Keratinocyte (primary cell): Measurements from ENCODE around the gene BICD2. TPM values are rescaled to one million over a fixed set of nuclear protein-coding genes. Genes with fewer than 3 reads are reported as not detected.

Experiments
- DNase-seq: peaks from one replicate; pipeline ENCODE4 v3.0.0-alpha.2; 2011; ENCODE audit warnings: low read depth, missing footprints, low spot score
- FAIRE-seq: peaks from 2 replicates; lab custom pipeline; 2011; peaks lifted over from hg19 to GRCh38; lab: Jason Lieb, UNC
- H2AFZ ChIP-seq: 2 replicates; pipeline ENCODE4 v1.6.0; 2012; ENCODE audit warnings: low read length, control low read depth, inconsistent platforms; ENCODE audit not compliant: control insufficient read depth
- H3K27ac ChIP-seq: 2 replicates; pipeline ENCODE4 v1.5.1; 2011; ENCODE audit warnings: low read length; ENCODE audit not compliant: control insufficient read depth, insufficient read depth
- H3K27me3 ChIP-seq: 3 replicates; pipeline ENCODE4 v1.6.0; 2011; ENCODE audit warnings: low read length; ENCODE audit not compliant: control insufficient read depth, insufficient read depth; ENCODE audit errors: extremely low read depth
- H3K36me3 ChIP-seq, 2 experiments: 2 replicates in 1 of 2; 3 replicates in 1 of 2; pipeline ENCODE4 v1.5.1; 2011; ENCODE audit warnings: low read length in 2 of 2, mild to moderate bottlenecking in 1 of 2; ENCODE audit not compliant: control insufficient read depth in 2 of 2, insufficient read depth in 2 of 2; ENCODE audit errors: extremely low read depth in 1 of 2
- H3K4me1 ChIP-seq: 3 replicates; pipeline ENCODE4 v1.5.1; 2011; ENCODE audit warnings: low read length; ENCODE audit not compliant: control insufficient read depth, insufficient read depth; ENCODE audit errors: extremely low read depth
- H3K4me2 ChIP-seq: 3 replicates; pipeline ENCODE4 v1.6.0; 2011; ENCODE audit warnings: low read depth, low read length; ENCODE audit not compliant: control insufficient read depth, insufficient read depth; ENCODE audit errors: extremely low read depth
- H3K4me3 ChIP-seq, 3 experiments: fragments of 200-600 bp in 1 of 3; sonication (generic) in 1 of 3; 2 replicates in 2 of 3; 3 replicates in 1 of 3; pipeline ENCODE4 v1.5.1; 2011 to 2016; ENCODE audit warnings: low read length in 3 of 3, mild to moderate bottlenecking in 3 of 3, control low read depth in 2 of 3, inconsistent platforms in 1 of 3, low read depth in 1 of 3, mixed read lengths in 1 of 3, mixed run types in 1 of 3, moderate library complexity in 1 of 3; ENCODE audit not compliant: control insufficient read depth in 2 of 3, insufficient read depth in 2 of 3; ENCODE audit errors: extremely low read depth in 1 of 3
- H3K79me2 ChIP-seq: 2 replicates; pipeline ENCODE4 v1.6.0; 2012; ENCODE audit warnings: low read length; ENCODE audit not compliant: control insufficient read depth, insufficient read depth
- H3K9ac ChIP-seq: 3 replicates; pipeline ENCODE4 v1.6.0; 2011; ENCODE audit warnings: low read length; ENCODE audit not compliant: control insufficient read depth, insufficient read depth; ENCODE audit errors: extremely low read depth
- H3K9me1 ChIP-seq: 3 replicates; pipeline ENCODE4 v1.6.0; 2011; ENCODE audit warnings: low read length; ENCODE audit not compliant: control insufficient read depth, insufficient read depth; ENCODE audit errors: extremely low read depth
- H3K9me3 ChIP-seq: 2 replicates; pipeline ENCODE4 v1.5.1; 2012; ENCODE audit warnings: low read depth, low read length; ENCODE audit not compliant: control insufficient read depth
- H4K20me1 ChIP-seq: 3 replicates; pipeline ENCODE4 v1.6.0; 2011; ENCODE audit warnings: low read length; ENCODE audit not compliant: control insufficient read depth, insufficient read depth; ENCODE audit errors: extremely low read depth
- EZH2 ChIP-seq: IDR thresholded peaks from one replicate; pipeline ENCODE4 v1.6.1; 2012; ENCODE audit warnings: inconsistent platforms, mild to moderate bottlenecking, low read length, moderate library complexity
- dilution Hi-C: fragments of 300-500 bp; cut with MboI; formaldehyde crosslinking; loops from one replicate; pipeline ENCODE4 v1.7.0; 2020; ENCODE audit warnings: low sequenced_read_pairs; ENCODE audit not compliant: extremely low pct_ligation_motif_present
- polyA plus RNA-seq, 5 experiments: library from polyadenylated mRNA; depleted of rRNA in 3 of 5; stranded (reverse) in 3 of 5; stranded (forward) in 1 of 5; unstranded in 1 of 5; fragments of >200 nt; gene quantifications; 1 replicate in 1 of 5; 2 replicates in 3 of 5; 3 replicates in 1 of 5; pipeline versions ENCODE4 v1.2.1 to v1.2.3, GENCODE V29; 2011 to 2012; ENCODE audit warnings: missing spikeins in 2 of 5, low read depth in 1 of 5, low replicate concordance in 1 of 5
- TF ChIP-seq, protein P1 (sequence below), 3 experiments: IDR thresholded peaks in 1 of 3; conservative IDR thresholded peaks in 1 of 3; optimal IDR thresholded peaks in 1 of 3; 2 replicates in 2 of 3; 3 replicates in 1 of 3; pipeline versions ENCODE3 to v1.5.1; 2011; ENCODE audit warnings: low read length in 3 of 3, mild to moderate bottlenecking in 3 of 3, moderate library complexity in 2 of 3, control low read depth in 1 of 3, inconsistent platforms in 1 of 3; ENCODE audit not compliant: insufficient read depth in 2 of 3; ENCODE audit errors: extremely low read depth in 1 of 3

Gene BICD2
- polyA plus RNA-seq, 1 donor (not counting 4 experiments of a cell fraction or from before 2014, with no cell fraction given), result 41.9 TPM

DNA sequence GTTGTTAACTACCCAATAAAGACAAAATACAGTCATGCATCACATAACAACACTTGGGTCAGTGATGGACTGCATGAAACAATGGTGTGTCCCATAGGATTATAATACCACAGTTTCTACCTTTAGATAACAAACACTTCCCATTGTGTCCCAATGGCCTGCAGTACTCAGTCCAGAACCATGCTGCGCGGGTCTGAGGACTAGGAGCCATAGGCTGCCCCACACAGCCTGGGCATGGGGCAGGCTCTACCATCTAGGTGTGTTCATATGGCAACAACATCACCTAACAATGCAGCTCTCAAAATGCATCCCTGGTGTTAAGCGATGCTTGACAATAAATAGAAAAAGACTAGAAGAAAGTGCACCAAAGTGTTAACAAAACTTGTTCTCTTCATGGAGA lies 101.5 kb downstream of the BICD2 start:
- Histone ChIP-seq H3K9me1 (no peaks in the 10 kb centered on the region), H3K36me3 (peaks cover 25 to 45% of the 10 kb centered on the region in 2 experiments), H3K27ac (no peak overlapping the region), H2AFZ (no peak overlapping the region), H3K27me3 (no peaks in the 10 kb centered on the region), H3K9me3 (no peaks in the 10 kb centered on the region), H4K20me1 (peaks cover 13% of the 10 kb centered on the region), H3K79me2 (peaks cover 92% of the 10 kb centered on the region), H3K4me2 (no peak overlapping the region), H3K9ac (no peak overlapping the region), H3K4me3 (no peak overlapping the region), H3K4me1 (peaks cover 10% of the 10 kb centered on the region)
- no peak for DNase-seq
- no peak for FAIRE-seq
- TF ChIP-seq EZH2, result no peak
- TF ChIP-seq, protein P1, sequence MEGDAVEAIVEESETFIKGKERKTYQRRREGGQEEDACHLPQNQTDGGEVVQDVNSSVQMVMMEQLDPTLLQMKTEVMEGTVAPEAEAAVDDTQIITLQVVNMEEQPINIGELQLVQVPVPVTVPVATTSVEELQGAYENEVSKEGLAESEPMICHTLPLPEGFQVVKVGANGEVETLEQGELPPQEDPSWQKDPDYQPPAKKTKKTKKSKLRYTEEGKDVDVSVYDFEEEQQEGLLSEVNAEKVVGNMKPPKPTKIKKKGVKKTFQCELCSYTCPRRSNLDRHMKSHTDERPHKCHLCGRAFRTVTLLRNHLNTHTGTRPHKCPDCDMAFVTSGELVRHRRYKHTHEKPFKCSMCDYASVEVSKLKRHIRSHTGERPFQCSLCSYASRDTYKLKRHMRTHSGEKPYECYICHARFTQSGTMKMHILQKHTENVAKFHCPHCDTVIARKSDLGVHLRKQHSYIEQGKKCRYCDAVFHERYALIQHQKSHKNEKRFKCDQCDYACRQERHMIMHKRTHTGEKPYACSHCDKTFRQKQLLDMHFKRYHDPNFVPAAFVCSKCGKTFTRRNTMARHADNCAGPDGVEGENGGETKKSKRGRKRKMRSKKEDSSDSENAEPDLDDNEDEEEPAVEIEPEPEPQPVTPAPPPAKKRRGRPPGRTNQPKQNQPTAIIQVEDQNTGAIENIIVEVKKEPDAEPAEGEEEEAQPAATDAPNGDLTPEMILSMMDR (optimal IDR thresholded peaks at IDR 0.05 in 1 of 3, IDR thresholded peaks at IDR 0.05 in 1 of 3, conservative IDR thresholded peaks at IDR 0.05 in 1 of 3; ENCODE audit: extremely low read depth in 1 of 3, insufficient read depth in 2 of 3, low read length in 3 of 3), result no peak
- dilution Hi-C loops, result no loop called here

DNA sequence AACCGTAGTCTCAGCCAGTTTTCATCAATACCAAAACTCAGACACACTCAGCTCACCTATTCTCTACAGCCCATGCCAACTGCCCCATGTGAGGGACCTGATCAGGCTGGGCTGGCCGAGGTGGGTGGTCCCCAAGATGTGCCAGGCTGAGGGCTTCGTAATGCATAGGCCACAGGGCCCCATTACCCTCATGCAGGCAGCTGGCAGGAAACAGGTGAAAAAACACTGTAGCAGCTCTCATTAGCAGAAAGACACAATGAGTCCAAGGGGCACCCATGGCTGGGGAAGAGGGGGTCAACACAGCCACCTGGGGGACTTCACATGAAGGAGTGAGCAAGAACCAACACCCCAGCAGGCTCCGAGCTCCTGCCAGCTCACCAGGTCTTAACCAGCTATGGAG lies 102.9 kb downstream of the BICD2 start:
- no peak overlapping the region for H3K27ac ChIP-seq
- peaks cover 13% of the 10 kb centered on the region for H4K20me1 ChIP-seq
- no peak overlapping the region for H2AFZ ChIP-seq
- dilution Hi-C loops, result no loop called here
- H3K9me1 ChIP-seq, result no peaks in the 10 kb centered on the region
- no peak overlapping the region for H3K9ac ChIP-seq
- H3K4me2 ChIP-seq, result no peak overlapping the region
- no peak for FAIRE-seq
- TF ChIP-seq, protein P1 (optimal IDR thresholded peaks at IDR 0.05 in 1 of 3, IDR thresholded peaks at IDR 0.05 in 1 of 3, conservative IDR thresholded peaks at IDR 0.05 in 1 of 3; ENCODE audit: extremely low read depth in 1 of 3, insufficient read depth in 2 of 3, low read length in 3 of 3), result no peak
- TF ChIP-seq EZH2, result no peak
- no peaks in the 10 kb centered on the region for H3K9me3 ChIP-seq
- no peak for DNase-seq
- H3K27me3 ChIP-seq, result no peaks in the 10 kb centered on the region
- H3K4me3 ChIP-seq, result no peak overlapping the region
- peaks cover 84% of the 10 kb centered on the region for H3K79me2 ChIP-seq
- H3K4me1 ChIP-seq, result peaks cover 13% of the 10 kb centered on the region
- H3K36me3 ChIP-seq, result peaks cover 26 to 48% of the 10 kb centered on the region in 2 experiments

Other genes with a start within 250 kb of the BICD2 start
- 0.36 to 0.99 TPM (median 0.75 TPM) in 3 replicates for gene ECM2, start 228.8 kb downstream of the BICD2 start, polyA plus RNA-seq
- gene IPPK, start 94.7 kb downstream of the BICD2 start, polyA plus RNA-seq, result 27.5 to 34.9 TPM (median 32.4 TPM) in 3 replicates
- 2.7 to 4.0 TPM (median 2.9 TPM) in 3 replicates for gene ZNF484, start 113.2 kb upstream of the BICD2 start, polyA plus RNA-seq
- 0.21 to 0.61 TPM (median 0.22 TPM) in 3 replicates for gene FGD3, start 182.7 kb upstream of the BICD2 start, polyA plus RNA-seq